GM21825 (cell line): ENCODE data around the gene PLXNA2.

Source experiments
- ATAC-seq: cut with Tn5 transposase; IDR thresholded peaks from one replicate; pipeline ENCODE4 v1.9.1; 2021; ENCODE audit warnings: mild to moderate bottlenecking, moderate library complexity; ENCODE audit not compliant: unreplicated experiment

Gene PLXNA2

GRCh38 chr1:208126108-208126507 lies 118.1 kb downstream of the PLXNA2 start:
- no peak for ATAC-seq

GRCh38 chr1:208122612-208123358 lies 121.4 kb downstream of the PLXNA2 start:
- no peak for ATAC-seq

GRCh38 chr1:208121813-208122364 lies 122.3 kb downstream of the PLXNA2 start:
- no peak for ATAC-seq

- no peak for ATAC-seq
Observed at GRCh38 chr1:208120431-208120790, 123.8 kb downstream of the PLXNA2 start.

GRCh38 chr1:208118841-208119606 lies 125.2 kb downstream of the PLXNA2 start:
- no peak for ATAC-seq

GRCh38 chr1:208118306-208118705 lies 125.9 kb downstream of the PLXNA2 start:
- no peak for ATAC-seq

- ATAC-seq = no peak
Observed at GRCh38 chr1:208117826-208118225, 126.4 kb downstream of the PLXNA2 start.

- ATAC-seq = no peak
Observed at GRCh38 chr1:208117409-208117808, 126.8 kb downstream of the PLXNA2 start.

- ATAC-seq = no peak
Observed at GRCh38 chr1:208115924-208116640, 128.1 kb downstream of the PLXNA2 start.

DNA sequence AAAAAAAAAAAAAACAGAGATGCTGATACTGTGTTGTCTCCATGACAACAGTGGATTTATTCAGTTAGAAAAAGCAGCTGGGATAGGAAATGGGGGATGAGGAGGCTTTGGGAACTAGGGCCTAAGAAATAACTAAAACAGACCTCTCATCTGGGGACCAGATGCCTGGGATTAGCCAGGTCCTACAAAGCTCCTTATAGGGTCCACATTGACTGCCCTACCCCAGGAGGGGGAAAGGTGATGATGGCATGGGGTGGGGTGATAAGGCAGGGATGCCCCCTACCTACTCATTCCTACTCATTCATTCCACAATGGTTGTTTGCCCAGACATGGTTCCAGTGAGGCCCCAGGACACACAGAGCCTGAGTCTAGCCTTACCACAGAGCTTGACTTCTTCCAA lies 131.2 kb downstream of the PLXNA2 start:
- ATAC-seq = no peak

- ATAC-seq = no peak
Observed at GRCh38 chr1:208112401-208112800, 131.8 kb downstream of the PLXNA2 start.

GRCh38 chr1:208111646-208112190 lies 132.5 kb downstream of the PLXNA2 start:
- ATAC-seq = no peak

GRCh38 chr1:208110296-208110695 lies 133.9 kb downstream of the PLXNA2 start:
- ATAC-seq = no peak

DNA sequence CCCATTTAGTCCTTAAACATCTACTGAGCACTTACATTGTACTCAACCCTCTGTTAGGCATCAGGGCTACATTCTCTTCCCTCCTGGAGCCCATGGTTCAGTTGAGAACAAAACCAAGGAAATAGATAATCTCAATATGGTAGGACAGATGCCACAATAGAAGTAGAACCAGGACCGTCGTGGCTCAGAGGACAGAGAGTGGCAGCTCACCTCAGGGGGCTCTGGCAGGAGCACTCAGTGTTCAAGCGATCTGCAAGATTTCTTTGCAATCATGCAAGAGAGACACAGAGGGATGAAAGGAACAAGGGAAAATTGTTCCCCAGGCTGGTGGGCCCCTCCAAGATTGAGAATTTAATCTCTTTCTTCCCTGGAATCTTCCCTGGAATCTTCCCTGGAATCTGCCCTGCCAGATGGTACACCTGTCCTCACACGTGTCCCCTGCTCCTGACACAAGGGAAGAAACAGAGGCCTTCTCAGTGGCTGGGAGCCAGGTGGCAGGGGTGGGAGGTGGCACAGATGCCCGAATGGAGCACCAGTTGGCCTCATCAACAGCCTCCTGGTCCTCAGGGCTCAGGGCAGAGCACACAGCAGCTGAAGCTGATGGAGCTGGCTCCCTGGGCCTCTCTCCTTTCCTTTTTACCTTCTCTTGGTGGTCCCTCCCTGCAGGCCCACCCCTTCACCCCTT lies 135.4 kb downstream of the PLXNA2 start:
- ATAC-seq = no peak

DNA sequence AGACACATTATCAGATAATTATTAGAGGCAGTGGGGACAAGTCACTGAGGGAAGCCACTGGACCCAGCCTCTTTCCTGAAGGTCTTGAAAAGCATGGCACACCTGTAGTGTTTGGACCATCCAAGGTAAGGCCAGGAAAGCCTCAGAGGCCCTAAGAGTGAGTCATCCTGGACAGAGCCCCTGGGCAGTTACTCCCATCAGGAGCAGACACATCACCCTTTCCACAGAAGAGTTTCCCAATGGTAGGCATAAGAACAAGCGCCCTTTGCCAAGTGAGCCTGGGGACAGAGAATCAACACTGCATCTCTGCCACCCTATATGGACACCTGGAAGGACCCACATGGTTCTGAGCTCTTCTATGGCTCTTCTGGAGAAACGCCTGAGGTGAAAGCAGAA lies 136.0 kb downstream of the PLXNA2 start:
- no peak for ATAC-seq

GRCh38 chr1:208107425-208108212 lies 136.6 kb downstream of the PLXNA2 start:
- no peak for ATAC-seq

GRCh38 chr1:208106218-208106617 lies 138.0 kb downstream of the PLXNA2 start:
- ATAC-seq = no peak

DNA sequence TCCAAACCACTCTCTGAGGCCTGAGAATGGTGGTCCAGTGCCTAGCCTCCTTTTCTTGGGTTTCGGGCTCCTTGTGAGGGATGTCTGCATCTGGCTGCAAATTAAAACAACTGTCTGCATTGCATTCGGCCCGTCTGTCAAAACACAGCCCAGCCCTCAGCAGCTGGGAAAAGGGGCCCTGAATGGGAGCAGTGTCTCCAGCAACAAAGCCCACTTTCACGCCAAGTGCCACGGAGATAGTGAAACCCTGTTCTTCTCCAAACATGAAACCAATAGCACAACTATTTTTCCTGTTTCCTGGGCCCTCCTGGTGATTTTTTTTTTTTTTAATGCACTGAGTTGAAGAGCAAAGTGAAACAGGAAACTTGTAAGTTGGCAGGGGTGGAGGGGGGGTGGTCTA lies 138.4 kb downstream of the PLXNA2 start:
- no peak for ATAC-seq

- no peak for ATAC-seq
Observed at GRCh38 chr1:208103597-208104513, 140.3 kb downstream of the PLXNA2 start.
